GM19467 (cell line): ENCODE results near the gene FCHO1.
"Not testable (repeated sequence)": the region's sequence is repeated elsewhere in the genome, so short reads cannot be mapped to it uniquely, and the experiment has no call there.

ENCODE experiments used
- ATAC-seq: cut with Tn5 transposase; IDR thresholded peaks from one replicate; pipeline ENCODE4 v1.9.1; 2021; ENCODE audit warnings: mild to moderate bottlenecking, moderate library complexity; ENCODE audit not compliant: unreplicated experiment

The FCHO1 gene

DNA sequence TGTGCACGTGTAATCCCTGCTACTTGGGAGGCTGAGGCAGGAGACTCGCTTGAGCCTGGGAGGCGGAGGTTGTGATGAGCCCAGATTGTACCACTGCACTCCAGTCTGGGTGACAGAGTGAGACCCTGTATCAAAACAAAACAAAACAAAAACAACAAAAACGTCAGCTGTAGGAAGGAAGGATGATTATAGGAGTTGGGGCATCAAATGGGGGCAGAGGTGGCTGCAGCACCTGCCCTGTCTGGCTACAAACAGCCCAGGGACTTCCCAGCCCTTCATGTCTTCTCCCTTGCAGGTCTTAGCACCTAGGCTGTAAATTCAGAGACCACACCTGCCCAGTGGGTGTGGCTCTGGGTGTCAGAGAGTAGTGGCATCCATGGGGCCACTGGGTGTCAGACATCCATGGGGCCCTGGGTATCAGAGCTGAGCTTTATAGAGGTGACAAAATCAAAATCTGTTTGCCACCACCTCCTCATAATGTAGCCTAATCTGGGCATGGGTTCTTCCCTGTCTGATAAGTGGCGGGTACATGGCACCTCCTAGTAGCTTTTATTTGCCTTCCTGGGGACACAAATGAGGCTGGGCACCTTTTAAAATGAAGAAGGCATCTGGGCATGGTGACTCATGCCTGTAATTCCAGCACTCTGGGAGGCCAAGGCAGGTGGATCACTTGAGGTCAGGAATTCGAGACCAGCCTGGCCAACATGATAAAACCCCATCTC, 38.9 kb downstream of the FCHO1 start:
- ATAC-seq = no peak

GRCh38 chr19:17794412-17794730, 43.1 kb downstream of the FCHO1 start:
- ATAC-seq = no peak

- no peak for ATAC-seq
Measured at GRCh38 chr19:17794731-17795494, 43.6 kb downstream of the FCHO1 start, which contains the start of gene B3GNT3. TSS of gene B3GNT3 (plus strand) at chr19:17795138. CDS start at chr19:17807808, 12,670 bp downstream.

GRCh38 chr19:17795495-17795856, 44.2 kb downstream of the FCHO1 start:
- ATAC-seq = no peak

GRCh38 chr19:17796013-17796837, 44.9 kb downstream of the FCHO1 start:
- ATAC-seq = no peak

- no peak for ATAC-seq
Measured at GRCh38 chr19:17796838-17797423, 45.7 kb downstream of the FCHO1 start.

GRCh38 chr19:17797424-17798201, 46.3 kb downstream of the FCHO1 start:
- ATAC-seq = no peak

- not testable (repeated sequence) for ATAC-seq
Measured at GRCh38 chr19:17798599-17798998, 47.3 kb downstream of the FCHO1 start.

DNA sequence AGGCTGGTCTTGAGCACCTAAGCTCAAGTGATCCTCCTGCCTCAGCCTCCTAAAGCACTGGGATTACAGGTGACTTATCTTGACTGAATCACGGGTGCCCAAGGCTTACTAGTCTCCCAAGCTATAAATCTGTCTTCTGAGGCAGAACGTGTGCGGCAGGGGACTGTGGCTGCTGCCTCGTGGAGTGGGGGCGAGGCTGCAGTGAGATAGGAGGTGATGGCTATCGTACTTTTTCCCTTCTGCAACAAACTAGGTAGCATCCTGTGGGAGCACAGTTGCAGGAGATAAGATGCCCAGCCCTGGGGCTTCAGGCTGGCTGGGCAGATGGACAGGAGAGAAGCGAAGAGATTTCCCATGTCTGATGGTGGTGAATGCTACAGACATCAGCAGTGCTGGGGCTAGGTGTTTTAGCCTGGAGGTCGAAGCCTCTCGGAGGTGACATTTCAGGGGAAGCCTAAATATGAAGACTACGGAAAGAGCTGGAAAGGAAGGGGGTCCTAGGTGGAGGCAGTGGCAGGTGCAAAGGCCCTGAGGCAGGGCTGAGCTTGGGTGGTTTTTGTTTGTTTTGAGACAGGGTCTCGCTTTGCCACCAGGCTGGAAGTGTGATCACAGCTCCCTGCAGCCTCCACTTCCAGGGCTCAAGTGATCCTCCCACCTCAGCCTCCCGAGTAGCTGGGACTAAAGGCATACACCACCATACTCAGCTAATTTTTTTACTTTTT, 51.0 kb downstream of the FCHO1 start:
- ATAC-seq = no peak

DNA sequence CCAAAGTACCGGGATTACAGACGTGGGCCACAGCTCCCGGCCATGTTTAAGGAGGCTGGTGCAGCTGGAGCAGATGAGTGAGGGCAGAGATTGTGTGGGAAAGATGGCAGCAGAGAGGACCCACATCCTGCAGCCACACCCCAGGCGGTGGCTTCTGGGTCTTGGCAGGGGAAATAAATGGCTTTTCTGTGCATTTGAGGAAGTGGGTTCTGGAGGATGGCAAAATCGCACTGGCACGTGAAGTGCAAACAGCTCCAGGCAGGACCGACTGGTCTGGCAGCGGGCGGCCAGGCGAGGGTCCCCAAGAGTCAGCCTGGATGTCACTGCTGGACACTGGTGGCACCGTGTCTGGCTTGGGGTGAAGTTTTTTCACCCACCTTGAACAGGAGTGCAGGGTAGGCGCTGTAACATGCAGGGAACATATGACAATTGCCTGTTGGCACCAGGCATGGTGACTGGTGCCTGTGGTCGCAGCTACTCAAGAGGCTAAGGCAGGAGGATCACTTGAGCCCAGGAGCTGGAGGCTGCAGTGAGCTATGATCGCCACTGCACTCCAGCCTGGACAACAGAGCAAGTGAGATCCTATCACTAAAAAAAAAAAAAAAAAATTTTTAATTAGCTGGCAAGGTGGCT, 52.1 kb downstream of the FCHO1 start:
- ATAC-seq = no peak

GRCh38 chr19:17805427-17805826, 54.1 kb downstream of the FCHO1 start:
- no peak for ATAC-seq

DNA sequence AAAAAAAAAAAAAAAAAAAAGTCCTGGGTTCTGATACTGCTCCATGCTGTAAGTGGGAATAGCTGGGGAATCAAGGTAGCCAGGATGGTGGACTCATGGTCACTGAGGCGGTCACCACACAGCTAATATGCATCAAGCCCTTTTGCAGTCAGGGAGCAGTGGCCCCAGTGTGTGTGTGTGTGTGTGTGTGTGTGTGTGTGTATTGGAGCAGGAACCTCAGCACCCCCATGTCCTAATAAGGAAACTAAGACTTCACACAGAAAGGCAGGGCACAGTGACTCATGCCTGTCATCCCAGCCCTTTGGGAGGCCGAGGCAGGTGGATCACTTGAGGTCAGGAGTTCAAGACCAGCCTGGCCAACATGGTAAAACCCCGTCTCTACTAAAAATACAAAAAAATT, 55.7 kb downstream of the FCHO1 start:
- no peak for ATAC-seq

- ATAC-seq = no peak
Measured at GRCh38 chr19:17807731-17808316, 56.5 kb downstream of the FCHO1 start.

GRCh38 chr19:17811103-17811502, 59.8 kb downstream of the FCHO1 start:
- no peak for ATAC-seq

DNA sequence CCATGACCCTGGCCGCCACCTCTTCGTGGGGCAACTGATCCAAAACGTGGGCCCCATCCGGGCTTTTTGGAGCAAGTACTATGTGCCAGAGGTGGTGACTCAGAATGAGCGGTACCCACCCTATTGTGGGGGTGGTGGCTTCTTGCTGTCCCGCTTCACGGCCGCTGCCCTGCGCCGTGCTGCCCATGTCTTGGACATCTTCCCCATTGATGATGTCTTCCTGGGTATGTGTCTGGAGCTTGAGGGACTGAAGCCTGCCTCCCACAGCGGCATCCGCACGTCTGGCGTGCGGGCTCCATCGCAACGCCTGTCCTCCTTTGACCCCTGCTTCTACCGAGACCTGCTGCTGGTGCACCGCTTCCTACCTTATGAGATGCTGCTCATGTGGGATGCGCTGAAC, 60.4 kb downstream of the FCHO1 start:
- ATAC-seq = no peak

GRCh38 chr19:17812099-17812498, 60.8 kb downstream of the FCHO1 start:
- ATAC-seq = no peak

GRCh38 chr19:17817668-17818363, 66.5 kb downstream of the FCHO1 start:
- no peak for ATAC-seq

GRCh38 chr19:17821190-17821589, 69.9 kb downstream of the FCHO1 start, which contains the start of gene INSL3:
TSS of gene INSL3 (minus strand) at chr19:17821519. CDS start at chr19:17821506, 13 bp downstream.
- no peak for ATAC-seq
